Right forelimb (tissue), 1 donor: ENCODE data around the gene PCOLCE2.

Experiments used
- DNase-seq: peaks from one replicate; pipeline ENCODE4 v3.0.0-alpha.2; 2018

Gene PCOLCE2

GRCh38 chr3:142863930-142864920 lies 24.7 kb downstream of the PCOLCE2 start:
- no peak for DNase-seq

DNA sequence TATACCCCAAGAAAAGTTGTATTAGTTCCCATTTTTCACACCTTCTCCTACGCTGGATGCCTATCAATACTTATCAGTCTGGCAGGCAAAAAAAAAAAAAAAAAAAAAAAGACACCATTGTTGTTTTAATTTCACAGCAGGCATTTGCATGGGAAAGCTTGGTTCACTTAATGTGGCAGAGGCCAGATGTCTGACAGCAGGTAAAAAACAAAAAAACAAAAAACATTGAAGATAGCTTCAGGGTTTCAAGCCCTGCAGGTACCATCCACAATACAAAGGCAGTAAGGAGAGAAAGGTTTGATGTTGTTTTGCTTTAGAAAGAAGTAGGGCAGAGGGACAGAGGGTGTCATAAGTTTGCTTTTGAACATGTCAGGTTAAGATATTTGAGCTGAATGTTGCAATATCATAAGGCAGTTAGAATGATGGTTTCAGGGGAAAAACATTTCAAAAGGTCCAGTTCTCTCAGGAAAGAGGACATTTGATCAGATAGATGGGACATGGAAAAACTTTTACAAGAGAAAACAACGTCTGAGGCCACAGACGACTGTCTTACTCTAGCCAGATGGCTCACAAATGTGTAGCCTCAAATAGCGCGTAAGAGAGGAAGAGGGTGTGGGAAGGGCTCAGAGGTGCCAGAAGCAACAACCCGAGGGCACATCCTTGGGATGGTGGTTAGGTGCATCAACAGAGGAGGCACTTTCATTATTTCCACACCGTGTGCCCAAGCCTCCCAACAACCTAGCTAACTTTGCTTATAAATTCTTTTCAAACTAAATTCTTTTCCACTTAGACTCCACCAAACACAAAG lies 25.7 kb downstream of the PCOLCE2 start:
- no peak for DNase-seq

- no peak for DNase-seq
Measured at GRCh38 chr3:142861926-142862325, 27.0 kb downstream of the PCOLCE2 start.

DNA sequence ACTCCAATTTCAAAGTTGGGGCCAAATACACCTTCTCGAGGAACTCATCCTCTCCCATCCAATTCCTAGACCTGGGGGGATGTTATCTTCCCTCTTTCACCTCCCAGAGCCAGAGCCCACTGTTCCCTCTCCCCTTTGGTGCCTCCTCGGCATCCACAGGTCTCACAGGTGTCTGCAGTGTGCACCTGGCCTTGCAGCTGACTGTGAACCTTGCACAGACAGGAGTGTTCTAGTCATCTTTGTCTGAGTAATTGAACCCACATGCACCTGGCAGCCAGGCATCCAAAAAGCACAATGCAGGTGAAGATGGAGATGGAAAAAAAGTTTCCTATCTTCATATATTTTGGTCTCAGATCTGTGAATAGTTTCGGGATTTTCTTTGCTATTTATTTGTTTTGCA lies 30.8 kb downstream of the PCOLCE2 start:
- no peak for DNase-seq

DNA sequence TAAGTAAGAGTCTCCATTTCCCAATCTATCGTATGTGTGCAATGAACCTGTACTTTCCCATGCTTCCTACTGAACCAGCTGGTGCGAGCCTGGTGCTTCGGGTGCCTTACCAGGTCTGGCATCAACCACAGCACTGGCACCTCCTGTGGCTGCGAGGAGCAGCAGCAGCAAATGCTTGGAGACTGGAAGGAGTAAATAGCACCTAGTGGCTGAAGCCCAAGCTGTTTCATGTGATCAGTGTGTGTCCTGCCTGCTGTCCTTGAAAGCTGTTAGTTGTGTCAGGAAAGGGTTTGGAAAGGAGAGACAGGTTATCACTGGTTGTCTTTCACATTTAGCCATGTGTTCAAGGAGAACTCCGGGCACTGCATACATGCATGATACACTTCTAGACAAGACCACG lies 31.8 kb downstream of the PCOLCE2 start:
- no peak for DNase-seq

DNA sequence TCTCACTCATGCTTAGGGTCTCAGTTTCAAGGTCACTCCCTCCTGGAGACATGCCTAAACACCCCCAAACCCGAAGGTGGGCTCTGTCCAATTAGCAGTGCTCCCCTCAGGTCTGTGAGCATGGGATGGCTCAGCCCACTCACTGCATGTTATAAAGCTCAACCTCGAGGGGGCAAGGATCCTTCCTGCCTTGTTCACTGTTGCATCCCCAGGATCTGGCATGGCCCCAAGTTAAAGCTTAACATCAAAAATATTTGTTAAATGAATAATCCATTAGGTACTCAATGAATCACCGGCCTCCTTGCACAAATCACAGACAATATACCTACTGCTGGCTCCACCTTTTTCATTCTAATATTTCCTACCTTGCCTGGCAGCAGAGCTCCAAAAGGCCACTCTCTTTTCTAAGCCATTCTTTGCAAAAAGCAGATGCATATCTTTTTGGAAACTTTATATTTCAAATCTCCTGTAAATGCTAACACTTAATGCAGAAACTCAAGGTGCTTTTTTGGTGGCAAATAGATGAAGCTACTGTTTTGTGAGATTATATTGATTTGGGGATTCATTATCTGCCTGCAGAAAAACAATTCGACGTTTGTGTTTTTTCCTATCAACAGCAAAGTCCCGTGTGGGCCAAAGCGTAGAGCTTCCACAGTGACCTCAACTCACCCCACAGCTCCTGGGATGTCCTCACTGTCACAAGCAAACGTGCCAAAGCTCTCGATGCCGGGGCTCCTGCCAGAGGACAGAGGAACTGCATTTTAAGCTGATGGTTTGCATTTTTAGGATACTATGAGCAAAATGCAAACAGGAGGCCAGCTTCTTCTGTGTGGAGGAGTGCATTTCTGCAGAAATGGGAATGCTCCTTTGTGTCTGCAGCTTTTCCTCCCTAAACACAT lies 35.4 kb downstream of the PCOLCE2 start:
- no peak for DNase-seq

DNA sequence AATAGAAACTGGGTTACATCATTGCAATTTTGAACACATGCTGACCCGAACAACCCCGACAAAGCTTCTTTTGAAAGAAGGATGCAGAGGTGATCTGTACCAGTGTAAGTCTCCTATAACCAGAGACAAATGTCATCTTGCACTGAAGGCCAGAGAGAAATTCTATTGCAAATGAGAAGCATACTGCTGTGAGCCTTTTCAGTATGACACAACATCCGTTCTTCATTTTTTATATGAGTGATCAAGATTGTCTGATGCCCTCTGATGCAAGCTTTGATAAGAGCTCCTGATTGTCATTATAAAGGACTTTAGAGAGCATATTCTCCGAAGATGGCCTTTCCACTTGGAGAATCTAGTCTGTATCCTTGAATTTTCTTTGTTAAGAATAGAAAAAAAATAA lies 36.9 kb downstream of the PCOLCE2 start:
- DNase-seq, result no peak

DNA sequence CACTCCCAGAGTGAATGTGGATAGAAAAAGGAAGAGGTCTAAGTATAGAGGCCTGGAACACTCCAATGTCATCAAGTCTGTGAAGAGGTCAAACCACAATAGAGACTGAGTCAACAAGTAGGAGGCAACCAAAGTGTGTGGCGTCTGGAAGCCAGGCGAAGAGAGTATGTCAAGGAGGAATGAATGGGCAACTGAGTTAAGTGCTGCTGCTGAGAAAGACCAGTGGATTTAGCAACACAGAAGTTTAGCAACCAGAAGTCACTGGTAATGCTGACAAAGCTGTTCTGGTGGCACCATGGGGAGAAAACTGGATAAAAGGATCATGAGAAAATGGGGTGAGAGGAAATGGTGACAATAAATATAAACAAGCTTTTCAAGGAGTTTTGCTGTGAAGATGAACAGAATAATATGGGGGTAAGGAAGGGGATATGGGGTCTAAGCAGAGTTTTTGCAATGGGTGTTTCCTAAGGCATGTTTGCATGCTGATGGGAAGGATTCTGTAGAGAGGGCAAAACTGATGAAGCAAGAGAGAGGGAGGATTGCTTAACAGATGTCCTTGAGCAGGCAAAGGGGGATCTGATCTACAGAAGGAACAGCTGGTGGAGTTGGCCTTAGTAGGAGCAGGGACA lies 38.4 kb downstream of the PCOLCE2 start:
- DNase-seq, result no peak

GRCh38 chr3:142849148-142849547 lies 39.7 kb downstream of the PCOLCE2 start:
- no peak for DNase-seq

DNA sequence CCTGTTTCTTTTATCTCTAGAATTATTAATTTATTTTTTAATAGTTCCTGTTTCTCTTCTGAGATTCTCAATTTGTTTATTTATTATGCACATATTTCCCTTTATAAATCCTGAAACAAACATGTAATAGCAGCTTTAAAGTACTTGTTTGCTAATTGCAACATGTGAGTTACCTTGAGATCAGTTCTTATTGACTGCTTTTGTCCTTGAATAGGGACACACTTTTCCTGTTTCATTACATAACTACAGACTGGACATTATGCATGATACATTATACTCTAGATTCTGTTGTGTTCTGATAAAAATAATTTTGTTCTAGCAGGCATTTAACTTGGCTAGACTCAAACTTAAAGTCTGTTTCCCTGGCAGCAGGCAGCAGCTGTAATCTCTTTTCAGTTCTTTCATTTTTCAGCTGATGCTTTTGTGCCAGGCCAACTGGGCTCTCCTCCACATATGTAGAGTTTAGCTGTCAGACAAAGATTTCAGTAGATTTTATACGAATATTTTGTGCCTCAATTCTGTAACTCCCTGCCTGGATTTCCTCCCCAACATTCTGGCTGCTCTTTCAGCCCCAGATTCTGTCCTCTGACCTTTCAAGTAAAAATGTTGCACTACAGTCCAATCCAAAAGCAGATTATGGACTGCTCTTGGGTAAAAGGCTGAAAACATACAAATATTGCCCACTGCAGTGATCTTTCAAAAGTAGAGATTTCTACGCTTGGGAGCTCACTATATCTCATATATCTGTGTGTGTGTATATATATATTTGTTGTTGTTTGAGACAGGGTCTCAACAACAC lies 41.9 kb downstream of the PCOLCE2 start:
- DNase-seq, result no peak

DNA sequence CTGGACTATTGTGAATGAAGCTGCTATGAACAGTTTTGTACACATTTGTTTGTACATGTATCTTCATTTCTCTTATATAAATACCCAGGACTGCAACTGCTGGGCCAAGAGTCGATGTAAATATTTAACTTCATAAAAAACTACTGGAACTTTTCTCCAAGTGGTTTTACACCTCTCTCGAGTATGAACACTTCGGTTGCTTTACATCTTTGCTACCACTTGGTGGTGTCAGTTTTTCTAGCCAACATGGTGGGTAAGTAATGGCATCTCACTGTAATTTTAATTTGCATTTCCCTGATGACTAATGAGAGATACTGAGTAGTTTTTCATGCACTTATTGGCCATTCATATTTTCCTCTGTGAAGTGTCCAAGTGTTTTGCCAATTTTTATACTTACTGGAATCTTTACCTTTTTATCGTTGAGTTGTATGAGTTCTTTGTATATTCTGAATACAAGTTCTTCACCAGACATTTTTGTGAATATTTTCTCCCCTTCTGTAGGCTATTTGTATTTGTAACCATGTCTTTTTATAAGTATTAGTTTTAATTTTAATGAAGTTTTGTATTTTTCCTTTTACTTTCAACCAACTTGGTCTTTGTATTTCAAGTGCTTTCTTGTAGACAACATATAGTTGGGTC lies 44.4 kb downstream of the PCOLCE2 start:
- DNase-seq, result no peak

DNA sequence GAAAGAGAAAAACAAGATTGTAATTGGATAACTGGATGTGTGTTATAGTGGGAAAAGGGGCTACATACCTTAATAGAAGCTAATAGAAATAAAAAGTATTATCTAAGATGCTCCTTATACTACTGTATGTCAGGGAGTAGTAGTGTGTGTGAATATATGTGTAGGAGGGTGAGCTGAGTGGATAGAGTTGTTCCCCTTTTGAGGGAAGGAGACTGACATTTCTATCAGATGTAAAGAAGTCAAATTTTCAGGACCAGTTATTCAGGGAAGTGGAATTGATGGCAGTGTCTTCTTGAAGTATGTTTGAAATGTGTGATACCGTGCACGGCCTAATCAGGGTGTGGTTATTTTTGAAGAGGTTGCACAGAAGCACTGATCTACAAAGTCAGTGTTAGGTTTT lies 49.1 kb downstream of the PCOLCE2 start:
- DNase-seq, result no peak

GRCh38 chr3:142837526-142837925 lies 51.4 kb downstream of the PCOLCE2 start:
- DNase-seq, result no peak

GRCh38 chr3:142828703-142829305 lies 60.1 kb downstream of the PCOLCE2 start:
- DNase-seq, result peak; percentile 82

DNA sequence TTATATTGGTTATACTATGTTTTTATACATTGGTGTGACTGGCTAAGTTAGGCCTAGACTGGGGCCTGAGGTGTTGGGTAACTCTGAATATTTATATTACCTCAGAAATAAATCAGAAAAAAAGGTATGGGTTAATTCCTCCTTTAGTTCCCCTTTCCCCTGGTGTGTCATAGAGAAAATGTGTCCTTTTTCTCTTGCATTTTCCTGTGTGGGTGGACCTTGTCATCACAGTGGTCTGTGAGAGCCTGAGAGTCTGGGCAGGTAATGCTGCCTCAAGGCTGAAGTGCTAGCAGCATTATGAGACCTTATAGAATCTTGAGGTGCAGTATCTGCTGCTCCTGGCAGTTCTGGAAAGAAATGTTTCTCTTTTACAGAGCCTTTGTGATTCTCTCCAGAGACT lies 69.7 kb downstream of the PCOLCE2 start:
- DNase-seq, result no peak

GRCh38 chr3:142818651-142819050 lies 70.2 kb downstream of the PCOLCE2 start:
- DNase-seq, result no peak

DNA sequence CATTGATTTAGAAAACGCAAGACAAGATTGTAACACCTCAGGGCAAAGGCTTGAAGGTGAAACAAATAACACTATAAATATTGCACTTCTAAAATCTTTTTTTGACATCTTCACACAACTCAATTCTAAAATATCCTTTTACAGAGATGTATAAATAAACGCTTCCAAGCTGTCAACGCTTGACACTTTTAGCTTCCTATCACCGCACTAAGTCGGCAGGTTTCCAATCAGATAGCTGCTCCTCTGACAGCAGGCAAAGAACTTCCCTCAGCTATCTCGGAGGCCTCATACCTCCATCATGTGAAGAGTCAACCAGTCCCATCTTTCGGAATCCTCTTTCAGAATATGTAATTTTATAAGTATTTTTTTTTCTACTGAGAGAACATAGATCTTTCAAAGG lies 71.0 kb downstream of the PCOLCE2 start:
- no peak for DNase-seq

- DNase-seq, result no peak
Measured at GRCh38 chr3:142817356-142817755, 71.5 kb downstream of the PCOLCE2 start.

GRCh38 chr3:142815803-142816202 lies 73.1 kb downstream of the PCOLCE2 start:
- no peak for DNase-seq

GRCh38 chr3:142809259-142809658 lies 79.6 kb downstream of the PCOLCE2 start:
- no peak for DNase-seq
